C4-2B (cell line): ENCODE measurements around the gene MEGF11.

Experiments
- H3K27ac ChIP-seq: fragments of 450-650 bp; 2 replicates; pipeline ENCODE4 v1.5.1; 2017
- CTCF ChIP-seq: fragments of 450-650 bp; conservative IDR thresholded peaks from 2 replicates; pipeline ENCODE4 v1.5.1; 2017; ENCODE audit warnings: mild to moderate bottlenecking
- ZFX ChIP-seq: fragments of 450-650 bp; IDR thresholded peaks from 2 replicates; pipeline ENCODE4 v1.6.1; 2017

MEGF11 gene

GRCh38 chr15:65937054-65937453 lies 316.5 kb downstream of the MEGF11 start:
- H3K27ac ChIP-seq, result no peak overlapping the region
- TF ChIP-seq ZFX (no peak), CTCF (no peak)

GRCh38 chr15:65936282-65936681 lies 317.3 kb downstream of the MEGF11 start:
- no peak overlapping the region for H3K27ac ChIP-seq
- no peak for TF ChIP-seq CTCF
- TF ChIP-seq ZFX, result no peak

GRCh38 chr15:65935391-65935790 lies 318.2 kb downstream of the MEGF11 start:
- no peak for TF ChIP-seq ZFX
- TF ChIP-seq CTCF, result no peak
- no peak overlapping the region for H3K27ac ChIP-seq

GRCh38 chr15:65931221-65931620 lies 322.3 kb downstream of the MEGF11 start:
- no peak overlapping the region for H3K27ac ChIP-seq

GRCh38 chr15:65930134-65930533 lies 323.4 kb downstream of the MEGF11 start:
- TF ChIP-seq CTCF, result no peak
- no peak for TF ChIP-seq ZFX
- no peak overlapping the region for H3K27ac ChIP-seq

More at GRCh38 chr15:65931221-65931620, 322.3 kb downstream of the MEGF11 start:
- TF ChIP-seq ZFX, result no peak
- TF ChIP-seq CTCF, result no peak

GRCh38 chr15:65929573-65929972 lies 324.0 kb downstream of the MEGF11 start:
- no peak overlapping the region for H3K27ac ChIP-seq
- TF ChIP-seq ZFX (no peak), CTCF (no peak)

- no peak overlapping the region for H3K27ac ChIP-seq
- no peak for TF ChIP-seq ZFX
These were observed 326.0 kb downstream of the MEGF11 start for GRCh38 chr15:65927545-65927944.

GRCh38 chr15:65926899-65927298 lies 326.7 kb downstream of the MEGF11 start:
- H3K27ac ChIP-seq, result no peak overlapping the region
- TF ChIP-seq ZFX (no peak), CTCF (no peak)
